ENCODE measurements around the gene ZNF37A.
"Not testable (repeated sequence)": the region's sequence is repeated elsewhere in the genome, so short reads cannot be mapped to it uniquely, and the experiment has no call there.

DNA sequence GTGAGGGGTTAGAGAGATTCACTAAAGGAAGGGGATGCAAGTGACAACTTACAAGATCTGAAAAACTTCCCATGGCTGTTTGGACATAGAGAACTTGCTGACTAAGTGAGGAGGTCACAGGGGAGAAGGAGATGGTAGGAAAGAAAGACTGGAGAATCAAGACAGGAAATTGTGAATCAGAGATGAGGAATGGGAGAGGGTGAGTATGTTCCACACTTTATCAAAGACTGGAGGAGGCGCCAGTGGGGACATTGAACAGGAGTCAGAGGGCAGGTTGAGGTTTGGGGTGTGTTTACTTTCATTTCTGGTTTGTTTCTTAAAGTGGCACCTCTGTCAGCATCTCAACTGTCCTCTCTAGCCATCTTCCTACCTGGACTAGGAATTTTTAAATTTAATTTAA, 24.5 kb upstream of the ZNF37A start:
- not testable (repeated sequence) for TF ChIP-seq POLR2A (IDR thresholded peaks at IDR 0.05)
- TF ChIP-seq, protein P1, sequence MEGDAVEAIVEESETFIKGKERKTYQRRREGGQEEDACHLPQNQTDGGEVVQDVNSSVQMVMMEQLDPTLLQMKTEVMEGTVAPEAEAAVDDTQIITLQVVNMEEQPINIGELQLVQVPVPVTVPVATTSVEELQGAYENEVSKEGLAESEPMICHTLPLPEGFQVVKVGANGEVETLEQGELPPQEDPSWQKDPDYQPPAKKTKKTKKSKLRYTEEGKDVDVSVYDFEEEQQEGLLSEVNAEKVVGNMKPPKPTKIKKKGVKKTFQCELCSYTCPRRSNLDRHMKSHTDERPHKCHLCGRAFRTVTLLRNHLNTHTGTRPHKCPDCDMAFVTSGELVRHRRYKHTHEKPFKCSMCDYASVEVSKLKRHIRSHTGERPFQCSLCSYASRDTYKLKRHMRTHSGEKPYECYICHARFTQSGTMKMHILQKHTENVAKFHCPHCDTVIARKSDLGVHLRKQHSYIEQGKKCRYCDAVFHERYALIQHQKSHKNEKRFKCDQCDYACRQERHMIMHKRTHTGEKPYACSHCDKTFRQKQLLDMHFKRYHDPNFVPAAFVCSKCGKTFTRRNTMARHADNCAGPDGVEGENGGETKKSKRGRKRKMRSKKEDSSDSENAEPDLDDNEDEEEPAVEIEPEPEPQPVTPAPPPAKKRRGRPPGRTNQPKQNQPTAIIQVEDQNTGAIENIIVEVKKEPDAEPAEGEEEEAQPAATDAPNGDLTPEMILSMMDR (IDR thresholded peaks at IDR 0.05) = not testable (repeated sequence)
